GM18526 (cell line): ENCODE measurements around the gene PLEKHO2.

ENCODE experiments used
- POLR2A ChIP-seq: IDR thresholded peaks from 3 replicates; pipeline ENCODE4 v1.6.1; 2011; ENCODE audit not compliant: insufficient read length; ENCODE audit errors: extremely low read depth

Gene PLEKHO2

DNA sequence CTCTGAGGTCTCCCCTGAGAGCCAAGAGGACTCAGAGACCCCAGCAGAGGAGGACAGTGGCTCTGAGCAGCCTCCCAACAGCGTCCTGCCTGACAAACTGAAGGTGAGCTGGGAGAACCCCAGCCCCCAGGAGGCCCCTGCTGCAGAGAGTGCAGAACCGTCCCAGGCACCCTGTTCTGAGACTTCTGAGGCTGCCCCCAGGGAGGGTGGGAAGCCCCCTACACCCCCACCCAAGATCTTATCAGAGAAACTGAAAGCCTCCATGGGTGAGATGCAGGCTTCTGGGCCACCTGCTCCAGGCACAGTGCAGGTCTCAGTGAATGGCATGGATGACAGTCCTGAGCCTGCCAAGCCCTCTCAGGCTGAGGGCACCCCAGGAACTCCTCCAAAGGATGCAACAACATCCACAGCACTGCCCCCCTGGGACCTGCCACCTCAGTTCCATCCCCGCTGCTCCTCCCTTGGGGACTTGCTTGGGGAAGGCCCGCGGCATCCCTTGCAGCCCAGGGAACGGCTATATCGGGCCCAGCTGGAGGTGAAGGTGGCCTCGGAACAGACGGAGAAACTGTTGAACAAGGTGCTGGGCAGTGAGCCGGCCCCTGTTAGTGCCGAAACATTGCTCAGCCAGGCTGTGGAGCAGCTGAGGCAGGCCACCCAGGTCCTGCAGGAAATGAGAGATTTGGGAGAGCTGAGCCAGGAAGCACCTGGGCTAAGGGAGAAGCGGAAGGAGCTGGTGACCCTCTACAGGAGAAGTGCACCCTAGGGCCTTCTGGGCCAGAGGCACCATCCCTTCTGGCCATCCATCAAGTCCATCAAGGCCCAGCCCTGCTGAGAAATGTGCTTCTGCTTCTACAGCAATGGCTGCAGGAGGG lies 23.6 kb downstream of the PLEKHO2 start:
- TF ChIP-seq POLR2A, result no peak

GRCh38 chr15:64865998-64866520 lies 24.3 kb downstream of the PLEKHO2 start:
- TF ChIP-seq POLR2A, result no peak

- TF ChIP-seq POLR2A, result no peak
Measured at GRCh38 chr15:64869501-64869900, 27.8 kb downstream of the PLEKHO2 start.

- TF ChIP-seq POLR2A, result no peak
Measured at GRCh38 chr15:64870353-64870752, 28.6 kb downstream of the PLEKHO2 start.

DNA sequence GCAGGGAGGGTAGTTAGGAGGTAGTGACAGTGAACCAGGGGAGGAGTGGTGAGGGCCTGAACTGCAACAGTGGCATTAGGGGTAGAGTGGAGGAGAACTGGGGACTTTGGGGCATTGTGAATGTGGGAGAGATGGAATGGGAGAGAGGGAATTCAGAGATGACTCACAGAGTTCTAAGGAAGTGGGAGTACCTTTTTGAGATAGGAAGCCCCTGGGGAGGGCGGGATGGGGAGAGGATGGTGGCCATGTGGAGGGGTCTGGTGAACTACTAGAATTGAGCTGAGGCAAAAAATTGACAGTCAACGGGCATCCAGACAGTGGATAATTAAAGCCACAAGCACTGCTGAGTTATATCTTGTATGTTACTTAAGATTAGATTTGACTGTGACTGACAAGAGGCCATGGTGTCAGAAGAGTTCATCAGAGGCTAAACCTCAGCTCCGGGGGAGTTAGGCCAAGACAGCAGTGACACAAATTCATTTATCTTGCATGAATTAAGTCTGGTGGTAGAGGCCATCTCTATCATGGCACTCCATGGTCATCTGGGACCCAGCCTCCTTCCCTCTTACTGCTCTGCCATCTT lies 34.0 kb downstream of the PLEKHO2 start:
- no peak for TF ChIP-seq POLR2A

DNA sequence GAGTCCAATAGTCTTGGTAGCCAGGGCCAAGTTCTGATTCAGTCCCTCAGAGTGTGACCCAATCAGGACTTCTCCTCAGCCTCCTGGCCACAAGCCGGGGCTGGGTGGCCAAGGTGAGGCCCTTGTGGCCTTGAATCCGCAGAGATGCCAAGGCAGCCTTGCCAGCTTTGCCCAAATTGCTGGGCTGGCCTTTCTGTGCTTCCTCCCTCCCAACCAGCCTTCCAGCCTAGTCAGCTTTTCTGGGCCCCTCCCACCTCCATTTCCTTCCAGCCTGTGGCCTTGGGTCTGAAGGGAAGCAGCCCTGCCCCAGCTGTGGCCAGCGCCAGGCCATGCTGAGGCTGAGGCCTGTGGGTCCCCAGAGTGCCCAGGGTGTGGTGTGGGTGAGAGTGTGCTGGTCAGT lies 35.7 kb downstream of the PLEKHO2 start:
- no peak for TF ChIP-seq POLR2A

DNA sequence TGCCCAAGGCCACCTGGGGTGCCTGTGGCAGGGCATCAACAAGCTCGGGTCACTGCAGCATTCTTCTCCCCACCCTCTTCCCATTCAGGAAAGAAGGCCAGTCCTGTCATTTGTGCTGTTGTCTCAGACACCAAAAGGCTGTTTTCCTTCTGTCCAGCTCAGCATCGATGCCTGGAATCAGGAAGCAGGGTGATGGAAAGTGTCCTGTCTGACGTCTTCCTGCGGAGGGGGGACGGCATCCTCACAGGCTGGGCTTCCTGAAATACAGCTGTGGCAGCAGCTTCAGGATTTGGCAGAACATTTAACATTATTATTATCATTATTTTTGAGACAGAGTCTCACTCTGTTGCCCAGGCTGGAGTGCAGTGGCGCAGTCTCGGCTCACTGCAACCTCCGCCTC lies 37.0 kb downstream of the PLEKHO2 start:
- no peak for TF ChIP-seq POLR2A

GRCh38 chr15:64883100-64883581 lies 41.4 kb downstream of the PLEKHO2 start:
- TF ChIP-seq POLR2A, result no peak

GRCh38 chr15:64883997-64884511 lies 42.3 kb downstream of the PLEKHO2 start:
- TF ChIP-seq POLR2A, result peak; percentile 19

DNA sequence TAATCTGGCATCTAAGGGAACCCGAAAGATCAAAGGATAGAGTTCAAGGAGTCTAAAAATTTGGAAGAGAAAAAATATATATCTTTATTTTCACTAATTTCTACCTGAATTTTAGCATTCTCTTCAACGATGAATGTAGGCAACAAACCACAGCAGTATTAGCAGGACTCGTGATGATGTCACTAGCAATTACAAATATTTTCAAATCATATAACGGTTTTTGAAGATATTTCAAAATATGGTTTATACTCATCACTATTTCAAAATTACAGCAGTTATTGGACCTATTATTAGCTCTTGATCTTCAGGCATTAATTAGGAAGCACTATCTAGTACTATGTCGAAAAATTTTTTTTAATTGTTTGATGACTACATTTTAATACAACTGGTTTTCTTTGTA lies 43.0 kb downstream of the PLEKHO2 start:
- no peak for TF ChIP-seq POLR2A

DNA sequence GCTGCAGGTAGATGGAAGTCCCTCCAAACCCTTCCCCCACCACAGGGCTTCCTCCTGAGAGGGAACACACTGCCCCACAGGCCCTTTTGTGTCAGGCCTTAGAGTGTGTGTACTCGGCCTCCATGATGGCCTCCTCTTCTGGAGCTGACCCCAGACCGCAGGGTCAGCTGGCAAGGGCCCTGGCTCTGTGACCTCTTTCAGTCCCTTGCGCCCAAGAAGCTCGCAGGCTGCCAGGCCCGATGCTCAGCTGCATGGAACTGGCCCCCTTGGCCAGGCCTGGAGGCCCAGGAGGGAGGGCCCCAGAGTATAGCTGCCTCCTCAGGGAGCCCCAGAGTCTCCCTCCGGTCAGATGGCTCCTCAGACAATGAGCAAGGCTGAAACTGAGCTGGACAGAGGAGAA lies 46.6 kb downstream of the PLEKHO2 start:
- no peak for TF ChIP-seq POLR2A

- no peak for TF ChIP-seq POLR2A
Measured at GRCh38 chr15:64891561-64891960, 49.8 kb downstream of the PLEKHO2 start.

GRCh38 chr15:64892847-64893403 lies 51.2 kb downstream of the PLEKHO2 start:
- no peak for TF ChIP-seq POLR2A

GRCh38 chr15:64893481-64894394 lies 52.0 kb downstream of the PLEKHO2 start:
- peak; percentile 82 for TF ChIP-seq POLR2A
